ENCODE results near the gene OPN3.

The OPN3 gene

DNA sequence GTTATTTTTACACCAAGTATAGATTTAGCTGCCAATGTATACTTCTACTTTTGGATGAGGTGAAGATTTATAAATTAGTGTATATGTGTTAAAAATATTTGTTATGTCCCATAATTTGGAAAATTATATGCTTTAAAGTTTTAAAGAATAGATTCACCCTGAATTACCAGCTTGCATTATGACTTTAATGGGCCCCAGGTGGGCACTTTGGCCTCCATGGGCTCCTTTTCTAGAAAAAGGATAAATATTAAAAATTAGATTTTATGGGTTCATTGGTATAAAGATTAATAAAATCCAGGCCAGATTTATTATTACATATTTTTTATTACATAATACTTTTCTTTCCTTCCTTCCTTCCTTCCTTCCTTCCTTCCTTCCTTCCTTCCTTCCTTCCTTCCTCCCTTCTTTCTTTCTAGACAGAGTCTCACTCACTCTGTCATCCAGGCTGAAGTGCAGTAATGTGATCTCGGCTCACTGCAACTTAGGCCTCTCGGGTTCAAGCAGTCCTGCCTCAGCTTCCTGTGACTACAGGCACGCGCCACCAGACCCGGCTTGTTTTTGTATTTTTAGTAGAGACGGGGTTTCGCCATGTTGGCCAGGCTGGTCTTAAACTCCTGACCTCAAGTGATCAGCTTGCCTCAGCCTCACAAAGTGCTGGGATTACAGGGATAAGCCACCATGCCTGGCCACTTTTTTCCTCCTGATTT lies 86.1 kb downstream of the OPN3 start:
- in situ Hi-C loops (cut with MboI; ENCODE audit: low pct_unique_long_range_greater_than_20kb, low sequenced_read_pairs, unreplicated experiment): no loop called here
- DNase-seq (ENCODE audit: low spot score): no peak
- TF ChIP-seq, protein P1, sequence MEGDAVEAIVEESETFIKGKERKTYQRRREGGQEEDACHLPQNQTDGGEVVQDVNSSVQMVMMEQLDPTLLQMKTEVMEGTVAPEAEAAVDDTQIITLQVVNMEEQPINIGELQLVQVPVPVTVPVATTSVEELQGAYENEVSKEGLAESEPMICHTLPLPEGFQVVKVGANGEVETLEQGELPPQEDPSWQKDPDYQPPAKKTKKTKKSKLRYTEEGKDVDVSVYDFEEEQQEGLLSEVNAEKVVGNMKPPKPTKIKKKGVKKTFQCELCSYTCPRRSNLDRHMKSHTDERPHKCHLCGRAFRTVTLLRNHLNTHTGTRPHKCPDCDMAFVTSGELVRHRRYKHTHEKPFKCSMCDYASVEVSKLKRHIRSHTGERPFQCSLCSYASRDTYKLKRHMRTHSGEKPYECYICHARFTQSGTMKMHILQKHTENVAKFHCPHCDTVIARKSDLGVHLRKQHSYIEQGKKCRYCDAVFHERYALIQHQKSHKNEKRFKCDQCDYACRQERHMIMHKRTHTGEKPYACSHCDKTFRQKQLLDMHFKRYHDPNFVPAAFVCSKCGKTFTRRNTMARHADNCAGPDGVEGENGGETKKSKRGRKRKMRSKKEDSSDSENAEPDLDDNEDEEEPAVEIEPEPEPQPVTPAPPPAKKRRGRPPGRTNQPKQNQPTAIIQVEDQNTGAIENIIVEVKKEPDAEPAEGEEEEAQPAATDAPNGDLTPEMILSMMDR (IDR thresholded peaks at IDR 0.05; ENCODE audit: extremely low read depth, insufficient read depth, missing control alignments): no peak

DNA sequence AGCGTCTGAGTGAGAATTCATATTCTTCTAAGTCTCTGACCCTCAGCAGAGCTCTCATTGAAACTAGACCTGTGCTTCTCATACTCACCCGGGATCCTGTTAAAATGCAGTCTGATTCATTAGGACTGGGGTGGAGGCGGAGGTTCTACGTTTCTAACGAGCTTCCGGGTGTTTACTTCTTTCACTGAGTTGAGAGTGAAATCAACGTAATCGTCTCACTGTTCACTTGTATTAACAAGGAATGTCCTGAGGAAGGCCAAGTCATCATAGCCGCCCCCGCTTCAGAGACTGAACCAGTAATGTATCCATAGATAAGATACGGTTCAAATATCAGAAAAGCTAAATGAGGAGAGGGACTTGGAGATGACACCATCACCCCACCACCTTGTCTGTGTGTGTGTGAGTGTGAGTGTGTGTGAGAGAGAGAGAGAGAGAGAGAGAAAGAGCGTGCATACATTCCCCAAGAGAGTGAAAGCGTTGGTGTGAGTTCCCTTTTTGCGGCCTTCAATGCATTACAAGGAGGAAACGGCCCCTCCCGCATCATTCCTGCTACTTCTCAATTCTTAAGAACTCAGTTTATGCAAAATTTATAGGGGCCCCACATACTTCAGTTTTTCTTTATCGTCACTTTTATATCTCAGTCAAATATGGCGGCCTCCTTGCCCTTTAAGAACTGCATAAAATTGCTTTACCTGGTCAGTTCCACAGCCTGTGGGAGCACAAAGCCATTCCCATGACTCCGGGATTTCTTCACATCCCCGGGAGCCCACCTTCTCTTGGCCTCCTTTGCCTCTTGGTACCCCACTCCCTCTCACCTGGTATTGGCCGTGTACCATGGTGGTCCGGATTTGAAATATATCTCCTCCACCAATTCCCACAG lies 88.2 kb downstream of the OPN3 start:
- in situ Hi-C loops (cut with MboI; ENCODE audit: low pct_unique_long_range_greater_than_20kb, low sequenced_read_pairs, unreplicated experiment): no loop called here
- TF ChIP-seq, protein P1 (IDR thresholded peaks at IDR 0.05; ENCODE audit: extremely low read depth, insufficient read depth, missing control alignments): no peak
- DNase-seq (ENCODE audit: low spot score): peak; percentile 30

DNA sequence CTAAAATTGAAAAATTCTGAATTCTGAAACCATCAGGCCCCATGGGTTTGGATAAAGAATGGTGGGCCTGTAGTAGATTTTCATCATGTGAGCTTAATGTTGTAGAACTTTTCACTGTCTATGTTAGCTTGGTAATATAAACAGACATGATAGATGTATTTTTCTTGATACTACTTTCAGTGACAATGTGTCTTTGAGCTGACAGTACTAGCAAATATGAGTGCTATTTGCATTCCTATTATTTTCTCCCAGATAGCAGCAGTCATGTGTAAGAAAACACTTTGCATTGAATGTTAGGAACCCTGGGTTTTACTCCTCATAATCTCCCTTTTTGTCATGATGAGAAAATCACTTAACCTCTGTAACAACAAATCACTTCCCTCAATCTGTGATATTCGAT lies 89.9 kb downstream of the OPN3 start:
- TF ChIP-seq, protein P1 (IDR thresholded peaks at IDR 0.05; ENCODE audit: extremely low read depth, insufficient read depth, missing control alignments): no peak
- no peak for DNase-seq (ENCODE audit: low spot score)
- in situ Hi-C loops (cut with MboI; ENCODE audit: low pct_unique_long_range_greater_than_20kb, low sequenced_read_pairs, unreplicated experiment): no loop called here

DNA sequence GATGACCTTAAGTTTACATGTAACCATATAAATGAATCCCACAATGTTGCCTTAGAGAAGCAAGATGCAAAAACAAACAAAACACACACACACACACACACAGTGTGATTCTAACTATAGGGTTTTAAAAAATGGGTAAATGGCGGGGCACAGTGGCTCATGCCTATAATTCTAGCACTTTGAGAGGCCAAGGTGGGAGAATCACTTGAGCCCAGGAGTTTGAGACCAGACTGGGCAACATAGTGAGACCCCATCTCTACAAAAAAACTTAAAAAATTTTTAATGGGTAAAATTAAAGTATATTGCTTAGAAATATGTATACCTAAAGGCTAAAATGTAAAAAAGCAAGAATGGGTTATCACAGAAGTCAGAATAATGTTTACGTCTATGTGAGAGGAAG lies 92.2 kb downstream of the OPN3 start:
- TF ChIP-seq, protein P1 (IDR thresholded peaks at IDR 0.05; ENCODE audit: extremely low read depth, insufficient read depth, missing control alignments): no peak
- in situ Hi-C loops (cut with MboI; ENCODE audit: low pct_unique_long_range_greater_than_20kb, low sequenced_read_pairs, unreplicated experiment): loop anchor here (25.0 kb wide), 1 partner anchor 439 kb away; the partner anchor contains the start of gene MAP1LC3C
- no peak for DNase-seq (ENCODE audit: low spot score)

Data from GM13977 (cell line).